Tibial nerve (tissue), 4 donors: Measurements from ENCODE around the gene NCKAP1. TPM values are rescaled to one million over a fixed set of nuclear protein-coding genes. Genes with fewer than 3 reads are reported as not detected.

Experiments
- DNase-seq, 2 donors: peaks; one replicate each; pipeline ENCODE4 v3.0.0-alpha.2; 2019; ENCODE audit warnings: low spot score in 2 of 2
- H3K27ac ChIP-seq, 4 donors: fragments of 200-600 bp; sonication (generic) in 3 of 4; one replicate each; pipeline ENCODE4 v1.5.1; 2017 to 2019; ENCODE audit warnings: mild to moderate bottlenecking in 1 of 4
- H3K27me3 ChIP-seq, 2 donors: fragments of 200-600 bp; sonication (generic) in 1 of 2; one replicate each; pipeline versions ENCODE4 v1.5.1 to v1.6.0; 2017 to 2019
- H3K36me3 ChIP-seq, 3 donors: fragments of 200-600 bp; sonication (generic); one replicate each; pipeline ENCODE4 v1.5.1; 2018 to 2019
- H3K4me1 ChIP-seq, 4 donors: fragments of 200-600 bp; sonication (generic) in 3 of 4; one replicate each; pipeline ENCODE4 v1.5.1; 2017 to 2019
- H3K4me3 ChIP-seq, 4 donors: fragments of 200-600 bp; sonication (generic) in 3 of 4; one replicate each; pipeline ENCODE4 v1.5.1; 2017 to 2019; ENCODE audit warnings: mild to moderate bottlenecking in 1 of 4, moderate library complexity in 1 of 4
- H3K9me3 ChIP-seq, 4 donors: fragments of 200-600 bp; sonication (generic) in 3 of 4; one replicate each; pipeline ENCODE4 v1.5.1; 2017 to 2019
- EP300 ChIP-seq, 2 donors: sonication (generic); formaldehyde crosslinking; IDR thresholded peaks; one replicate each; pipeline ENCODE4 v1.6.1; 2017; ENCODE audit warnings: antibody characterized with exemption in 2 of 2, mild to moderate bottlenecking in 1 of 2
- POLR2A ChIP-seq, 2 donors: fragments of 450-650 bp; IDR thresholded peaks; one replicate each; pipeline ENCODE4 v1.6.1; 2017; ENCODE audit warnings: antibody characterized with exemption in 2 of 2, mild to moderate bottlenecking in 2 of 2, moderate library complexity in 2 of 2
- WGBS, 2 donors: methylation state at CpG; one replicate each; pipeline ENCODE4 v1.1.5; 2018; 5-methylcytosine and 5-hydroxymethylcytosine counted together
- total RNA-seq, 4 donors: library from RNA; depleted of rRNA; stranded (reverse); fragments of >200 nt; gene quantifications; one replicate each; pipeline ENCODE4 v1.1.0, GENCODE V29; 2016
- TF ChIP-seq, protein P1 (sequence below), 5 experiments: fragments of 200-600 bp in 3 of 5; fragments of 450-650 bp in 2 of 5; sonication (generic) in 3 of 5; IDR thresholded peaks; one replicate each; pipeline ENCODE4 v1.5.1; 2016 to 2019; ENCODE audit warnings: antibody characterized with exemption in 5 of 5, mild to moderate bottlenecking in 3 of 5, moderate library complexity in 2 of 5

The NCKAP1 gene
- total RNA-seq, 4 donors from 2014 or later, result 80.6 to 114 (median 85.6) TPM

GRCh38 chr2:182977463-182977862, 60.8 kb downstream of the NCKAP1 start:
- Histone ChIP-seq H3K4me1 (peaks cover 0 to 13% (median 0%) of the 10 kb centered on the region in 4 donors), H3K27me3 (no peaks in the 10 kb centered on the region), H3K9me3 (no peaks in the 10 kb centered on the region), H3K27ac (no peak overlapping the region), H3K4me3 (no peak overlapping the region), H3K36me3 (peaks cover 0 to 49% (median 0%) of the 10 kb centered on the region in 3 donors)
- no peak for TF ChIP-seq POLR2A (IDR thresholded peaks at IDR 0.05)
- TF ChIP-seq EP300 (IDR thresholded peaks at IDR 0.05), result no peak
- TF ChIP-seq, protein P1, sequence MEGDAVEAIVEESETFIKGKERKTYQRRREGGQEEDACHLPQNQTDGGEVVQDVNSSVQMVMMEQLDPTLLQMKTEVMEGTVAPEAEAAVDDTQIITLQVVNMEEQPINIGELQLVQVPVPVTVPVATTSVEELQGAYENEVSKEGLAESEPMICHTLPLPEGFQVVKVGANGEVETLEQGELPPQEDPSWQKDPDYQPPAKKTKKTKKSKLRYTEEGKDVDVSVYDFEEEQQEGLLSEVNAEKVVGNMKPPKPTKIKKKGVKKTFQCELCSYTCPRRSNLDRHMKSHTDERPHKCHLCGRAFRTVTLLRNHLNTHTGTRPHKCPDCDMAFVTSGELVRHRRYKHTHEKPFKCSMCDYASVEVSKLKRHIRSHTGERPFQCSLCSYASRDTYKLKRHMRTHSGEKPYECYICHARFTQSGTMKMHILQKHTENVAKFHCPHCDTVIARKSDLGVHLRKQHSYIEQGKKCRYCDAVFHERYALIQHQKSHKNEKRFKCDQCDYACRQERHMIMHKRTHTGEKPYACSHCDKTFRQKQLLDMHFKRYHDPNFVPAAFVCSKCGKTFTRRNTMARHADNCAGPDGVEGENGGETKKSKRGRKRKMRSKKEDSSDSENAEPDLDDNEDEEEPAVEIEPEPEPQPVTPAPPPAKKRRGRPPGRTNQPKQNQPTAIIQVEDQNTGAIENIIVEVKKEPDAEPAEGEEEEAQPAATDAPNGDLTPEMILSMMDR (IDR thresholded peaks at IDR 0.05), result no peak
- 86 to 100% methylated on average over 1 of the region's 1 CpG for WGBS, 2 donors
- DNase-seq, result no peak

- peaks cover 0 to 39% (median 0%) of the 10 kb centered on the region in 3 donors for H3K36me3 ChIP-seq
- H3K4me3 ChIP-seq, result no peak overlapping the region
- DNase-seq, result no peak
- H3K4me1 ChIP-seq, result peaks cover 0 to 19% (median 0%) of the 10 kb centered on the region in 4 donors
- 26 to 34% methylated on average over 1 of the region's 1 CpG for WGBS, 2 donors
- TF ChIP-seq POLR2A (IDR thresholded peaks at IDR 0.05), result no peak
- peak overlapping the region in 1 of 4 donors; percentile 15 for H3K27ac ChIP-seq
- H3K27me3 ChIP-seq, result no peaks in the 10 kb centered on the region
- H3K9me3 ChIP-seq, result peaks cover 0 to 8% (median 2%) of the 10 kb centered on the region in 4 donors
Measured at GRCh38 chr2:182973441-182974352, 64.6 kb downstream of the NCKAP1 start.

GRCh38 chr2:182972548-182972942, 65.7 kb downstream of the NCKAP1 start:
- Histone ChIP-seq H3K4me1 (peaks cover 0 to 19% (median 0%) of the 10 kb centered on the region in 4 donors), H3K4me3 (no peak overlapping the region), H3K9me3 (peaks cover 0 to 8% (median 2%) of the 10 kb centered on the region in 4 donors), H3K27me3 (no peaks in the 10 kb centered on the region), H3K36me3 (peaks cover 0 to 41% (median 0%) of the 10 kb centered on the region in 3 donors), H3K27ac (no peak overlapping the region)
- WGBS, 2 donors, result 95 to 97% methylated on average over 3 of the region's 3 CpGs
- no peak for DNase-seq
- TF ChIP-seq EP300 (IDR thresholded peaks at IDR 0.05) (no peak), POLR2A (IDR thresholded peaks at IDR 0.05) (no peak)
- TF ChIP-seq, protein P1 (IDR thresholded peaks at IDR 0.05), result no peak

- H3K4me3 ChIP-seq, result no peak overlapping the region
- peaks cover 0 to 8% (median 2%) of the 10 kb centered on the region in 4 donors for H3K9me3 ChIP-seq
- no peak overlapping the region for H3K27ac ChIP-seq
- TF ChIP-seq POLR2A (IDR thresholded peaks at IDR 0.05), result no peak
- TF ChIP-seq EP300 (IDR thresholded peaks at IDR 0.05), result no peak
- TF ChIP-seq, protein P1 (IDR thresholded peaks at IDR 0.05), result no peak
- DNase-seq, result no peak
- H3K4me1 ChIP-seq, result peaks cover 0 to 19% (median 0%) of the 10 kb centered on the region in 4 donors
- H3K36me3 ChIP-seq, result peaks cover 0 to 36% (median 0%) of the 10 kb centered on the region in 3 donors
- H3K27me3 ChIP-seq, result no peaks in the 10 kb centered on the region
- WGBS, 2 donors, result 96 to 97% methylated on average over 3 of the region's 3 CpGs
Measured at GRCh38 chr2:182971820-182972547, 66.3 kb downstream of the NCKAP1 start.

DNA sequence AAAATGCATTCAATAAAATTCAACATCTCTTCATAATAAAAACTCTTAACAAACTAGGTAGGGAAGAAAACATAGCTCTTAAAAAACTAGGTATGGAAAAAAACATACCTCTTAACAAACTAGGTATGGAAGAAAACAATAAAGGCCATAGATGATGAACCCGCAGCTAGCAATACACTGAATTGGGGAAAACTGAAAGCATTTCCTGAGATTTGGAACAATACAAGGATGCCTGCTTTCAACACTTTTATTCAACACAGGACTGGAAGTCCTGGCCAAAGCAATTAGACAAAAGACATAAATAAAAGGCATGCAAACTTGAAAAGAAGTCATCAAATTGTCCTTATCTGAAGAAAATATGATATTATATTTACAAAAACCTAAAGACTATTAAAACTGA, 67.8 kb downstream of the NCKAP1 start:
- no peak overlapping the region for H3K4me3 ChIP-seq
- TF ChIP-seq POLR2A (IDR thresholded peaks at IDR 0.05), result no peak
- TF ChIP-seq, protein P1 (IDR thresholded peaks at IDR 0.05), result no peak
- no peak for TF ChIP-seq EP300 (IDR thresholded peaks at IDR 0.05)
- peaks cover 0 to 19% (median 0%) of the 10 kb centered on the region in 4 donors for H3K4me1 ChIP-seq
- H3K9me3 ChIP-seq, result peaks cover 0 to 8% (median 2%) of the 10 kb centered on the region in 4 donors
- peaks cover 0 to 38% (median 0%) of the 10 kb centered on the region in 3 donors for H3K36me3 ChIP-seq
- WGBS, 2 donors, result 79% methylated on average over 1 of the region's 1 CpG
- no peak overlapping the region for H3K27ac ChIP-seq
- no peak for DNase-seq
- no peaks in the 10 kb centered on the region for H3K27me3 ChIP-seq
